ENCODE results near the gene GABRG3.

GABRG3 gene

GRCh38 chr15:27535445-27536129 lies 564.6 kb downstream of the GABRG3 start:
- no peak for DNase-seq

- peak; percentile 74 for DNase-seq
These were observed 567.3 kb downstream of the GABRG3 start for GRCh38 chr15:27538325-27538724.

GRCh38 chr15:27541581-27541980 lies 570.6 kb downstream of the GABRG3 start:
- no peak for DNase-seq

- DNase-seq, result no peak
These were observed 574.7 kb downstream of the GABRG3 start for GRCh38 chr15:27545494-27546255.

DNA sequence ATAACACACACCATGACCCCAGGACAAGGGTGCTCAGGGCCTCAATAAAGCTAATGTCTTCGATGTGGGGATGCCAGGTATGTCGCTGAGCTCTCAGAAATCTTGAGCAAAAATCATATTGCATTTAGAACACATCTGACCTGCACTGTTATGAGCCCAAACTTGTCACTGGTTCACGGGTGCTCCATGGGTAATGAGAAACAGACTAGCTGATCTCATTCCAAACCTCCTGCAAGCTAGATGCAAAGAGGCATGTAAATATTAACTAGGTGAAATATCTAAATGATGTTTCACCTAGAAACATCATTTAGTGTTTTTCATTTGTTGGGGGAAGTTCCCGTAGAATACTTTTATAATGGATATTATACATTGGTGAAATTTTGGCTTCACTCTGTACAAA lies 578.8 kb downstream of the GABRG3 start:
- no peak for DNase-seq

GRCh38 chr15:27550635-27551034 lies 579.7 kb downstream of the GABRG3 start:
- no peak for DNase-seq

DNA sequence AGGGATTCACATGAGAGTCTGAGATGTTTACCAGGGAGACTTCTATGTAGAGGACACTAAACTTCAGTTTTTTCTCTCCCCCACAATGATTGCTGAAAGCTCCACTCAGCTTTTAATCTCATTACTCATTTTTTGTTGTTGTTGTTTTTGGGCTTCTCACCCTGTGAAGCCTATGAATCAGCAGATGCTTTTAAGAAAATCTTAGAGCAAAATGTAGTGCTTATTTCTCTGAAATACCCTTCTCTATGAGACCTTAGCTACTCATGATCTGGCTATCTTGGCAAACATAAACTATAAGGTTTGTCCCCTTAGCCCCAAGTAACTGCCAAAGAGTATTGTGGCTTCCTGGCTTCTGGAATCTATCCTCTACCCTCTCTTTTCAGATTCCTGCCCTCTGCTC lies 590.8 kb downstream of the GABRG3 start:
- DNase-seq, result no peak

DNA sequence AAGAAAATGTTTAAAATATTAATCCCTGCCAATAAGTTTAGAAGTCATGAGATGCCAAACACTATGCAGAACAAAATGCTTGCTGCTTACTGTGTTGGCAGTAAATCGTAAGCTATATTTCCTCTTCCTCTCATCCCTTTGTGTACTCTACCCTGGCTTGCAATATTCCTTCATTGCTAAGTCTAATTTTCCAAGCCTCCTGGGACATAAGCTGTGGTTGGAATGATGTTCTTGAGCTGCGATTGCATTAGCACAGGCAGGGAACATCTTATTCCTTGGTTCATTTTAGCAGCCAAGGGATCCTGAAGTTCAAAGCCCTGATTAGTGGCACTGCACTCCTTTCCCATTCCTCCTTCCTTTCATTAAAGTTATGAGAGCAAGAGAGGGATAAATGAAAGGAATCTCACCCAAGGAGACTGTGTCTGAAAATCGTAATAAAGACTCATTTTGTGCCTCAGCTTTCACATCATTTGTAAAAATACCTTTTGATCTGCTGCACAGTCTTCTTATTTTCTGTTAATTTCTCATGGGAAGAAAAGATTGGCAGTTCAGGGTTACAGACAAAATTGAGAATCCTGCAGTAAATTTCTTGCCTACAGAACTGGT lies 592.9 kb downstream of the GABRG3 start:
- no peak for DNase-seq

DNA sequence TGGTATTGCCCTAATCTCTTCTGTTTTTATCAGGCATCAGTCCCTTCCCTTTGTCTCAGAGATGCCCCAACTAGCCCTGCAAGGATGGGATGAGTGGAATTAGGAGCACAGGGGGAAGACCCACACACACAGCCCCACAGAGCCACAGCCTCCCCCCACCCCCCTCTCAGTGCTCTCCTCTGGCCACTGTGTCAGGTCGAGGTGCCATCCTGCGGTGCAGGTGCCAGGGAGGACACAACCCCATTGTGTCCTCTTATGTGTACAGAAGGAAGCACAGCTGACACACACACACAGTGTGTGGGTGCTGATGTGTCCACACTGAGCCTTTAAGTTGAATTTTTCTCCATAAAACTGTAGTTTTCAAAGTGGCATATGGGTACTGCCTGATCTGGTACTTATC lies 593.7 kb downstream of the GABRG3 start:
- no peak for DNase-seq

DNA sequence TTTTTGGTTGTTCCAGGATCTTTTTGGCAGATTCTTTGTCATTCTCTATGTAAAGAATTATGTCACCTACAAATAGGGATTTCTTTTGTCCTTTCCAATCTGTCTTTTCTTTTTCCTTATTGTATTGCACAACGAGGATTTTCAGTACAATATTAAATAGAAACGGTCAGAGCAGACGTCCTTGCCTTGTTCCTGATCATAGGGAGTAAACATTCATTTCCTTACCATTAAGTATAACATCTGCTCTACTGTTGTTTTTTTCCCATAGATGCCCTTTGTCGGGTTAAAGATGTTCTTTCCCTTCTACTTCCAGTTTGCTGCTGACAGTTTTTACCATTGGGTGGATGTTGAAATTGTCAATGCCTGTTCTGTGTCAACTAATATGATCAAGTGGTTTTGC lies 599.8 kb downstream of the GABRG3 start:
- no peak for DNase-seq

DNA sequence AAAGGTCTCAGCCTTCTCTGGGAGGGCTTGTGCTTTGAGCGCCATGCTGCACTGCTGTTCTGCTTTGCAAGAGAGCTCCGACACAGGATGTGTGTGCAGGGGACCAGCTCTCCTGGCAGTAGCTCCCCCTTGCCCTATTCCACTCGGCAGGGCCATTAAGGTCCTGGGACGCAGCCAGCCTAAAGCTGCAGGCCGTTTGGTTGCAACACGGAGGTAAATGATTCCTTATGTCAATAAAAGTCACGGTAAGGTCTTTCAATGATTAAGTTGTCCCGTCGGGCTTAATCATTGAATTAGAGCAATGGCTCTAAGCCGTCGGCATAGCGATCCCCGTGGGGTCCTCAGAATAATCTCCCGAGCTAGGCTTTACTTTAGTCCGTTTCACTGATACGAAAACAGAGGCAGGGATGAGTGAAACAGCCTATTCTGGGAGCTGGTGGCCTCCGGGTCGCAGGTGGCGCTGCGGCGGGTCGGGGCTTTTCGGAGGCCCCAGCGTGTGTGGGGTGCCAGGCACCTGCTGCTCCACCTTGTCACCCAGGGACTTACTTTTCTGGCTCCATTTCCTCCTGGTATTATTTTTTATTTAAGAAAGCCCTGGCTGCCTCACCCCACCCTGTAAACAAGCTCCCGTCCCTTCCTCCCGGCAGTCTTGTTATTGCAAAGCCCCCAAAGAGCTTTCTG lies 603.0 kb downstream of the GABRG3 start:
- no peak for DNase-seq

GRCh38 chr15:27574541-27575054 lies 603.6 kb downstream of the GABRG3 start:
- DNase-seq, result no peak

DNA sequence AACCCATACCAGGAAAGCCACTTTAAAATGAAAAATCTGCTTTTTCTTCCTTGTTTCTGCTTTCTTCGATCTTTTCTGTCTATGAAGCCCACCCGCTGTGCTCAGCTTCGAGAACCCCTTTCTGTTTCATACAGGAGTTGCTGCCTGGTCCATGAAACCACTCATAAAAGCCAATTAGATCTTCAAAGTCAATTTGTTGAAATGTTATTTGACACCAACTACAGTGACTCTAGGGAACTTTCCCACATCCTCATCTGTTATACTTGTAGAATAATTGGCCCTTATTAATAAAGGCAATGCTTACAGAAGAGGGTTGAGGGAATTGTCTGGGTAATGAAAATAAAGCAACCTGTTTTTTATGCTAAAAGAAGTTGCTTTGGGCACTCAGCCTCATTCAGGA lies 604.5 kb downstream of the GABRG3 start:
- DNase-seq, result no peak

GRCh38 chr15:27576576-27576975 lies 605.6 kb downstream of the GABRG3 start:
- DNase-seq, result no peak

DNA sequence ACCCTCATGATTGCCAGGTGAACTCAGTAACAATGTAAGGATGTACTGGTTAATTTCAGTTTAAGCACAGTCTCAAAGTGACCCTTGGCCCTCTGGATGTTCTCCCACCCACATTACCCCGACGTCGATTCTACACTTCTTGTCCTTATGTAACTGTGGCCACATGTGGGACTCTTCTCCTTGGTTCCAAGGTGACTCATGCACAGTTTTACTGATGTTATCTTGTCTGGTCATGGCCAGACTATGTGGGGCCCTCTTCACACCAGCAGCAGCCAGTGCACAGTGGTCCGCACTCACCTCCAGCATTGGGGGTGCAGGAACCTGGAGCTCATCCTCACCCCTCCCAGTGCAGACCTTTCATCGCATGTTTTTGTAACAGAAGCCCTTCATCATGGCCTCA lies 608.8 kb downstream of the GABRG3 start:
- DNase-seq, result no peak

DNA sequence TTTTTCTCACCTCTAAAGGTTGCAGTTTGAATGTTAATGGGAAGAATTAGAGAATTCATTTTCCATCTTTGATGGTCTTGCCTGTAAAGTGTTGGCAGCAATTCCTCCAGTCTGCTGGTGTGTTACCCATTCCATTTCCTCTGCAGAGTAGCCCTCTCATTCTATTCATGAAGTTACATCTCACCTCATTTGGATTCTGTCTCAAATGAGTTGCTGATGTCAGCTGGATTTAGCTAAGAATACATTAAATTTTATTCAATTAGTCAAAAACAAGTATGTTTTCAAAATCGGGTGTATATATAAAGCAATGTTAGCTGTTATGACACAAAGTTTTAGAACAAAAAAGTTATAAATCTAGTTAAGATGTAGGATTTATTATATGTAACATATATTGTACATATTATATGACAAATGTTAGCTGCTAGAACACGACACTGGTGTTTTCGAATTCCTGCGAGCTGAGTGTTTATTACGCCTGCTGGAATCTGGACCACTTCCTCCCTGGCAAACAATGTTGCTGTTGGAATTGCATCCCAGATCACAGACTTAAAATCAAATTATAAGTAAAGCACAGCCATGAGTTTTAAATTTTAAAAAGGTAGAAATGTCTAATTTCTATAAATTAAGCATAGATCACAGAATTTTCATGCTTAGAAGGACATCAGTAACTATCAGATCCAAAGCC lies 611.9 kb downstream of the GABRG3 start:
- DNase-seq, result no peak

- DNase-seq, result no peak
These were observed 612.7 kb downstream of the GABRG3 start for GRCh38 chr15:27583651-27584050.

GRCh38 chr15:27585041-27585640 lies 614.2 kb downstream of the GABRG3 start:
- no peak for DNase-seq

DNA sequence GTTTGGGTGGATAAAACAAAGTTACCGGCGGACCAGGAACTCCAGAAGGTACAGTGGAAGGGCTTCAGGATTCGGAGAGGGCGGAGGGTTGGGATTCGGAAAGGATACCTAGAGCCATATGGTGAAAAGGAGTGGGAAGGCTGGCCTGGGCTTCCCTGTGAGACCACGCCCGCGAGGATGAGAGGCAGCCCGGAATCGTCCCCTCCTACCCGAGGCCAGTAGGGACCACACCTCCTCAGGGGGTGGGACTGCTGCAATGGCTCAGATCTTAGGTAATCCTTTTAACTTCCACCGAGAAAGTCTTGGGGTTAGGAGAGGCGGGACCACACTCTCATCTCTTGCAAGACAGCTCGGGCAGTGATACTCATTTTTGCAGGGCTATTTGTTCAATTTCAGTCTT lies 616.8 kb downstream of the GABRG3 start:
- no peak for DNase-seq

- no peak for DNase-seq
These were observed 618.3 kb downstream of the GABRG3 start for GRCh38 chr15:27589260-27589659.

- DNase-seq, result no peak
These were observed 618.8 kb downstream of the GABRG3 start for GRCh38 chr15:27589782-27590181.
